Common myeloid progenitor, CD34-positive (primary cell): ENCODE data around the gene UAP1L1.

Experiments
- CTCF ChIA-PET: fragments of 350-600 bp; sonication (Branson Sonifier 250); formaldehyde crosslinking; loops from one replicate; lab custom pipeline; 2021; ENCODE audit warnings: antibody characterized with exemption; lab: Charles Lee
- POLR2A ChIA-PET: fragments of 350-600 bp; sonication (Branson Sonifier 250); formaldehyde crosslinking; loops from one replicate; lab custom pipeline; 2021; ENCODE audit warnings: antibody characterized with exemption; lab: Charles Lee
- DNase-seq, 3 donors: peaks; one replicate each; pipeline versions ENCODE4 v3.0.0 to v3.0.0-alpha.2; 2013
- H3K27ac ChIP-seq, 2 experiments: 1 replicate in 1 of 2; 2 replicates in 1 of 2; pipeline ENCODE4 v1.7.0; 2013; ENCODE audit warnings: inconsistent platforms in 2 of 2, low read length in 2 of 2, mild to moderate bottlenecking in 2 of 2, low read depth in 1 of 2, moderate library complexity in 1 of 2; ENCODE audit not compliant: severe bottlenecking in 2 of 2, insufficient read depth in 1 of 2, poor library complexity in 1 of 2
- H3K27me3 ChIP-seq, 5 experiments: replicated peaks in 2 of 5; 1 replicate in 3 of 5; 2 replicates in 2 of 5; pipeline versions ENCODE4 v1.6.1 to v1.7.0; 2013; ENCODE audit warnings: low read length in 4 of 5, mild to moderate bottlenecking in 2 of 5, moderate library complexity in 2 of 5, inconsistent platforms in 1 of 5; ENCODE audit not compliant: insufficient read depth in 5 of 5, control insufficient read depth in 4 of 5
- H3K36me3 ChIP-seq, 4 experiments: 1 replicate in 2 of 4; 2 replicates in 2 of 4; pipeline versions ENCODE4 v1.6.1 to v1.7.0; 2013; ENCODE audit warnings: low read length in 3 of 4, control low read depth in 1 of 4, mild to moderate bottlenecking in 1 of 4; ENCODE audit not compliant: control insufficient read depth in 4 of 4, insufficient read depth in 4 of 4
- H3K4me1 ChIP-seq, 4 experiments: 1 replicate in 3 of 4; 2 replicates in 1 of 4; pipeline versions ENCODE4 v1.6.1 to v1.7.1; 2013; ENCODE audit warnings: low read length in 3 of 4, mild to moderate bottlenecking in 3 of 4, control low read depth in 1 of 4, inconsistent platforms in 1 of 4, moderate library complexity in 1 of 4; ENCODE audit not compliant: control insufficient read depth in 4 of 4, insufficient read depth in 4 of 4; ENCODE audit errors: control extremely low read depth in 1 of 4
- H3K4me3 ChIP-seq, 7 experiments: 1 replicate in 4 of 7; 2 replicates in 3 of 7; pipeline versions ENCODE4 v1.5.1 to v1.7.0; 2013; ENCODE audit warnings: mild to moderate bottlenecking in 7 of 7, low read length in 6 of 7, moderate library complexity in 6 of 7, inconsistent platforms in 2 of 7, low read depth in 2 of 7, control low read depth in 1 of 7; ENCODE audit not compliant: insufficient read depth in 4 of 7, control insufficient read depth in 1 of 7; ENCODE audit errors: extremely low read depth in 1 of 7
- H3K9me3 ChIP-seq, 5 experiments: 1 replicate in 4 of 5; 2 replicates in 1 of 5; pipeline versions ENCODE4 v1.6.1 to v1.7.1; 2013; ENCODE audit warnings: low read length in 4 of 5, mild to moderate bottlenecking in 2 of 5, inconsistent platforms in 1 of 5, low read depth in 1 of 5, moderate library complexity in 1 of 5; ENCODE audit not compliant: control insufficient read depth in 4 of 5, insufficient read depth in 2 of 5; ENCODE audit errors: control extremely low read depth in 1 of 5
- WGBS: methylation state at CpG from one replicate; pipeline ENCODE4 v1.1.5; 2013; ENCODE audit not compliant: insufficient coverage; 5-methylcytosine and 5-hydroxymethylcytosine counted together

The UAP1L1 gene

DNA sequence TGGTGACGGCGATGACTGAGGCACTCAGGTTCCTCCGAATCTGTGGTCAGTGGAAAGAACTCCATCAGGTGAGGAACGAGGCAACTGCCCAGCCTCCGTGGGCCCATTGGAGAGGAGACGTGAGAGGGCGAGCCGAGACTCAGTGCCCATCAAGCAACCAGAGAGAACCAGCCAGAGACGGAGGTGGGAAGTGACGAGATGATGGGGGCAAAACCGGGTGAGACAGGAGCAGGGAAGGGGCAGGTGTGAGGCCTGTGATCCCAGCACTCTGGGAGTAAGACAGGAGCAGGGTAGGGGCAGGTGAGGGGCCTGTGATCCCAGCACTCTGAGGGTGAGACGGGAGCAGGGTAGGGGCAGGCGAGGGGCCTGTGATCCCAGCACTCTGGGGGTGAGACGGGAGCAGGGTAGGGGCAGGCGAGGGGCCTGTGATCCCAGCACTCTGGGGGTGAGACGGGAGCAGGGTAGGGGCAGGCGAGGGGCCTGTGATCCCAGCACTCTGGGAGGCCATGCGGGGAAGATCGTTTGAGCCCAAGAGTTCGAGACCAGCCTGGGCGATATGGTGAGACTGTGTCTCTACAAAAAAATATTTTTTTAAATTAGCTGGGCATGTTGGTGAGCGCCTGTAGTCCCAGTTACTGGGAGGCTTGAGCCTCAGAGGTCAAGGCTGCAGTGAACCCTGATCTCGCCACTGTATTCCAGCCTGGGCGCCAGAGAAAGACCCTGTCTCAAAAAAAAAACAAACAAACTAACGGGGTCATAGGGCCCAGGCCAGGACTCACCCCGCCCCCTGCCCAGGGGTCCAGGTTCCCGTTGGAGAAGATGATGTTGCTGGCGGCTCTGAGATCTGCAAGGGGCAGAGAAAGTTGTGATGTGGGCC lies 33.8 kb downstream of the UAP1L1 start:
- WGBS, result 96% methylated on average over 22 of the region's 28 CpGs
- Histone ChIP-seq H3K27ac (no peak overlapping the region), H3K36me3 (peaks cover 0 to 68% (median 39%) of the 10 kb centered on the region in 4 experiments), H3K4me1 (peaks cover 0 to 13% (median 11%) of the 10 kb centered on the region in 4 experiments), H3K9me3 (no peaks in the 10 kb centered on the region), H3K27me3 (no peaks in the 10 kb centered on the region), H3K4me3 (no peak overlapping the region)
- no peak for DNase-seq
- ChIA-PET POLR2A (interaction anchor here (0.6 to 1.3 kb wide), 2 partner anchors 21 to 118 kb away, joined by 3 to 4 read pairs; no protein-coding TSS in a partner anchor), CTCF (interaction anchor here (1.4 kb wide), 1 partner anchor 94 kb away, joined by 3 read pairs; no protein-coding TSS in a partner anchor)

- POLR2A ChIA-PET, result interaction anchor here (0.6 to 1.3 kb wide), 2 partner anchors 22 to 118 kb away, joined by 3 to 4 read pairs; no protein-coding TSS in a partner anchor
Measured at GRCh38 chr9:137111788-137112563, 34.7 kb downstream of the UAP1L1 start.

GRCh38 chr9:137112564-137113384 lies 35.5 kb downstream of the UAP1L1 start:
- peaks cover 0 to 13% (median 11%) of the 10 kb centered on the region in 4 experiments for H3K4me1 ChIP-seq
- peaks cover 0 to 54% (median 31%) of the 10 kb centered on the region in 4 experiments for H3K36me3 ChIP-seq
- no peak overlapping the region for H3K27ac ChIP-seq
- H3K9me3 ChIP-seq, result no peaks in the 10 kb centered on the region
- ChIA-PET CTCF (interaction anchor here (1.1 kb wide), 1 partner anchor 114 kb away, joined by 5 read pairs; the partner anchor contains the start of gene RNF224), POLR2A (interaction anchor here (1.3 kb wide), 1 partner anchor 22 kb away, joined by 3 read pairs; no protein-coding TSS in a partner anchor)
- no peaks in the 10 kb centered on the region for H3K27me3 ChIP-seq
- 98% methylated on average over 33 of the region's 42 CpGs for WGBS
- no peak for DNase-seq
- H3K4me3 ChIP-seq, result peak overlapping the region in 1 of 7 experiments; percentile 55

More at GRCh38 chr9:137111788-137112563, 34.7 kb downstream of the UAP1L1 start:
- peaks cover 0 to 62% (median 35%) of the 10 kb centered on the region in 4 experiments for H3K36me3 ChIP-seq
- peaks cover 0 to 13% (median 11%) of the 10 kb centered on the region in 4 experiments for H3K4me1 ChIP-seq
- H3K4me3 ChIP-seq, result no peak overlapping the region
- no peak overlapping the region for H3K27ac ChIP-seq
- H3K27me3 ChIP-seq, result no peaks in the 10 kb centered on the region
- 93% methylated on average over 28 of the region's 35 CpGs for WGBS
- no peaks in the 10 kb centered on the region for H3K9me3 ChIP-seq
- CTCF ChIA-PET, result interaction anchor here (1.4 kb wide), 1 partner anchor 93 kb away, joined by 3 read pairs; no protein-coding TSS in a partner anchor
- no peak for DNase-seq

DNA sequence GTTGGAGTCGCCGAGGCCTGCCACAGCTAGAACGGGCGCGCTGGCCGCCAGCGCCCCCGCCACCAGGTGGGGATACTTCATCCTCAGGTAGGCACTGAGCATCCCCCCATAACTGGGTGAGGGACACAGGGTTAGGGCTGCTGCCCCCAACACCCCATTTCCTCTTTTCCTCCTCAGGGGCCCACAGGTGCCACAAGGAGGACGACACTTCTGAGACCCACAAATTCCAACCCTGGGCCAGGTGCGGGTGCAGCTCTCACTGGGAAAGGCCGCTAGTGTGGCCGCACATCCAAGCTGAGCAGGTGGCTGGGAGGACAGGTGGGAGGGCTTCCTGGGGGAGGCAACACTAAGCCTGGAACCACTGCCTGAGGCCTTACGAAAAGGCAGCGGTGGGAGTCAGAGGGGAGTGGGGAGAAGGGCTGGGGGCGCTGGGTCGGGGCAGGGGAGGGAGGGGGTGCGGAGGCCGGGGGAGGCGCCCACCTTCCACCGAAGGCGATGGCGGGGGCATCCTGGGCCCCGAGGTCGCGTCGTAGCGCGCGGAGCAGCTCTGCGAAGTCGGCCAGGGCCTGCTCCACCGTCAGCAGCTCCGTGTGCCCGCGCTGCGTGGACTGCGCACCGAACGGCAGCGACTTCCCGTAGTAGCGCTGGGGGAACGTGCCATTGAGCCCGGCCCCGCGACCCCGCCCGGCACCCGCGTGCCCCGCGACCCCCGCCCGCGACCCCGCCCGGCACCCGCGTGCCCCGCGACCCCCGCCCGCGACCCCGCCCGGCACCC lies 36.3 kb downstream of the UAP1L1 start:
- ChIA-PET POLR2A (no interaction called here), CTCF (interaction anchor here (1.1 kb wide), 1 partner anchor 113 kb away, joined by 5 read pairs; the partner anchor contains the start of gene RNF224)
- Histone ChIP-seq H3K4me3 (peak overlapping the region in 1 of 7 experiments; percentile 55), H3K9me3 (no peaks in the 10 kb centered on the region), H3K27ac (no peak overlapping the region), H3K27me3 (no peaks in the 10 kb centered on the region), H3K4me1 (peaks cover 0 to 13% (median 11%) of the 10 kb centered on the region in 4 experiments), H3K36me3 (peaks cover 0 to 46% (median 27%) of the 10 kb centered on the region in 4 experiments)
- 43% methylated on average over 34 of the region's 66 CpGs for WGBS
- peak in 2 of 3 donors; percentile 43 to 54 for DNase-seq

- H3K27me3 ChIP-seq, result no peaks in the 10 kb centered on the region
- H3K27ac ChIP-seq, result peak overlapping the region in 1 of 2 experiments; percentile 43
- WGBS, result 0% methylated on average over 22 of the region's 45 CpGs
- peaks cover 0 to 13% (median 11%) of the 10 kb centered on the region in 4 experiments for H3K4me1 ChIP-seq
- H3K4me3 ChIP-seq, result peak overlapping the region; percentile 15 to 67 (median 55)
- no peak for DNase-seq
- H3K36me3 ChIP-seq, result peaks cover 0 to 40% (median 24%) of the 10 kb centered on the region in 4 experiments
- ChIA-PET POLR2A (no interaction called here), CTCF (no interaction called here)
- no peaks in the 10 kb centered on the region for H3K9me3 ChIP-seq
Measured at GRCh38 chr9:137114220-137114612, 36.9 kb downstream of the UAP1L1 start.
